Gastrocnemius medialis (tissue), 4 donors: ENCODE data around the gene SIGLEC9.

ENCODE experiments used
- POLR2A ChIP-seq, 2 donors: fragments of 450-650 bp; IDR thresholded peaks; one replicate each; pipeline ENCODE4 v1.6.1; 2017; ENCODE audit warnings: antibody characterized with exemption in 2 of 2, mild to moderate bottlenecking in 2 of 2, moderate library complexity in 2 of 2
- TF ChIP-seq, protein P1 (sequence below), 5 experiments: fragments of 450-650 bp in 3 of 5; fragments of 200-600 bp in 2 of 5; sonication (generic) in 2 of 5; IDR thresholded peaks in 4 of 5; conservative IDR thresholded peaks in 1 of 5; 1 replicate in 4 of 5; 2 replicates in 1 of 5; pipeline ENCODE4 v1.5.1; 2016 to 2019; ENCODE audit warnings: antibody characterized with exemption in 5 of 5, mild to moderate bottlenecking in 3 of 5, moderate library complexity in 3 of 5

DNA sequence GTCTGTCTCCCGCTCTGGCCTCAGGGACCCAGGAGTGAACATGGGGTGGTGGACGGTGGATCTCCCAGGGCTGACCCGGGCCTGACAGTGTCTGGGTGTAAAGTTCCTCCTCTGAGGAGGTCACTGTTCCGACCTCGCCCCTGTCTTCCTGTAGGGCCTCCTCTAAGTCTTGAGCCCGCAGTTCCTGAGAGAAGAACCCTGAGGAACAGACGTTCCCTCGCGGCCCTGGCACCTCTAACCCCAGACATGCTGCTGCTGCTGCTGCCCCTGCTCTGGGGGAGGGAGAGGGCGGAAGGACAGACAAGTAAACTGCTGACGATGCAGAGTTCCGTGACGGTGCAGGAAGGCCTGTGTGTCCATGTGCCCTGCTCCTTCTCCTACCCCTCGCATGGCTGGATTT is at the start of gene SIGLEC9:
- TF ChIP-seq, protein P1, sequence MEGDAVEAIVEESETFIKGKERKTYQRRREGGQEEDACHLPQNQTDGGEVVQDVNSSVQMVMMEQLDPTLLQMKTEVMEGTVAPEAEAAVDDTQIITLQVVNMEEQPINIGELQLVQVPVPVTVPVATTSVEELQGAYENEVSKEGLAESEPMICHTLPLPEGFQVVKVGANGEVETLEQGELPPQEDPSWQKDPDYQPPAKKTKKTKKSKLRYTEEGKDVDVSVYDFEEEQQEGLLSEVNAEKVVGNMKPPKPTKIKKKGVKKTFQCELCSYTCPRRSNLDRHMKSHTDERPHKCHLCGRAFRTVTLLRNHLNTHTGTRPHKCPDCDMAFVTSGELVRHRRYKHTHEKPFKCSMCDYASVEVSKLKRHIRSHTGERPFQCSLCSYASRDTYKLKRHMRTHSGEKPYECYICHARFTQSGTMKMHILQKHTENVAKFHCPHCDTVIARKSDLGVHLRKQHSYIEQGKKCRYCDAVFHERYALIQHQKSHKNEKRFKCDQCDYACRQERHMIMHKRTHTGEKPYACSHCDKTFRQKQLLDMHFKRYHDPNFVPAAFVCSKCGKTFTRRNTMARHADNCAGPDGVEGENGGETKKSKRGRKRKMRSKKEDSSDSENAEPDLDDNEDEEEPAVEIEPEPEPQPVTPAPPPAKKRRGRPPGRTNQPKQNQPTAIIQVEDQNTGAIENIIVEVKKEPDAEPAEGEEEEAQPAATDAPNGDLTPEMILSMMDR (IDR thresholded peaks at IDR 0.05 in 4 of 5, conservative IDR thresholded peaks at IDR 0.05 in 1 of 5): no peak
- TF ChIP-seq POLR2A (IDR thresholded peaks at IDR 0.05): peak; percentile 5 to 14
